HepG2 (cell line): ENCODE measurements around the gene RAB5A.

Experiments
- FLYWCH1 ChIP-seq: sonication (generic); formaldehyde crosslinking; IDR thresholded peaks from 2 replicates; pipeline ENCODE4 v1.8.1; 2023; ENCODE audit warnings: mild to moderate bottlenecking, missing genetic modification reagents
- FOSL1 ChIP-seq: sonication (generic); formaldehyde crosslinking; IDR thresholded peaks from 2 replicates; pipeline ENCODE4 v1.9.0; 2021; ENCODE audit warnings: missing genetic modification reagents, borderline replicate concordance
- FOSL2 ChIP-seq: sonication (generic); formaldehyde crosslinking; IDR thresholded peaks from 2 replicates; pipeline ENCODE4 v1.4.0; 2020; ENCODE audit warnings: missing genetic modification reagents
- ISL2 ChIP-seq: sonication (generic); formaldehyde crosslinking; IDR thresholded peaks from 2 replicates; pipeline ENCODE4 v1.5.0; 2020; ENCODE audit warnings: missing genetic modification reagents
- JUN ChIP-seq: sonication (generic); formaldehyde crosslinking; IDR thresholded peaks from 2 replicates; pipeline ENCODE4 v1.4.0; 2020; ENCODE audit warnings: mild to moderate bottlenecking, missing genetic modification reagents
- SRSF1 ChIP-seq: fragments of 200-400 bp; formaldehyde crosslinking; optimal IDR thresholded peaks from 2 replicates; pipeline ENCODE3; 2017; ENCODE audit warnings: mild to moderate bottlenecking, low read depth, low read length, moderate library complexity
- ZNF24 ChIP-seq: fragments of 450-650 bp; IDR thresholded peaks from 2 replicates; pipeline ENCODE4 v1.6.1; 2017; ENCODE audit warnings: antibody characterized with exemption, mild to moderate bottlenecking
- ZNF34 ChIP-seq: sonication (generic); formaldehyde crosslinking; IDR thresholded peaks from 2 replicates; pipeline ENCODE4 v1.4.0; 2020; ENCODE audit warnings: mild to moderate bottlenecking, missing genetic modification reagents, borderline replicate concordance

DNA sequence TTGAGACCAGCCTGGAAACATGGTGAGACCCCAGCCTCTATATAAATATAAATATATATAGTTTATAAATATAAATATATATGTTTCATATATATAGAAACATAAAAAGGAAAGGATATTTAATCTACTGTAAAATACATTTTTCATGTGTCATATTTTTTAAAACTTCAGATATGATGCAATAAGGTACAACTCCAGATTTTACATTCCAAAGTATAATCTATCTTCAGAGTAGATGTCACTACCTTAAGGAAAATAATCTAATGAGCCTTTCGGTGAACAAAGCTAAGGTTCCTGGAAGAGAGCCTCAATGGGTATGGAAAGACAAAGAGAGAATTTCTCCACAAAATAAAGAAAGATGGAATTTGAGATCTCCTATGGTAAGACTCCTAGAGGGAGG is 29.7 kb upstream of the RAB5A start:
- no peak for TF ChIP-seq ZNF34 (CRISPR knock-in tag)
- TF ChIP-seq JUN (CRISPR knock-in tag), result no peak
- TF ChIP-seq FOSL1 (CRISPR knock-in tag), result no peak
- no peak for TF ChIP-seq FOSL2 (CRISPR knock-in tag)
- TF ChIP-seq ISL2 (CRISPR knock-in tag), result no peak
- no peak for TF ChIP-seq SRSF1
- TF ChIP-seq ZNF24, result no peak
- no peak for TF ChIP-seq FLYWCH1 (CRISPR knock-in tag)
